K562 (cell line): ENCODE measurements around the gene PREX1. TPM values are rescaled to one million over a fixed set of nuclear protein-coding genes. Genes with fewer than 3 reads are reported as not detected.

Source experiments
- CHAMP1 ChIP-seq: fragments of 450-650 bp; IDR thresholded peaks from 2 replicates; pipeline ENCODE4 v1.6.1; 2016; ENCODE audit warnings: mild to moderate bottlenecking
- CTBP1 ChIP-seq: fragments of 450-650 bp; IDR thresholded peaks from 2 replicates; pipeline ENCODE4 v1.6.1; 2016; ENCODE audit warnings: borderline replicate concordance
- EGR1 ChIP-seq: fragments of 450-650 bp; conservative IDR thresholded peaks from 2 replicates; pipeline ENCODE4 v1.6.1; 2017; ENCODE audit warnings: mild to moderate bottlenecking
- EZH2 ChIP-seq: IDR thresholded peaks from 2 replicates; pipeline ENCODE4 v1.6.1; 2012; ENCODE audit warnings: low read depth, mild to moderate bottlenecking, inconsistent platforms, low read length, borderline replicate concordance
- HDAC8 ChIP-seq: fragments of 450-650 bp; IDR thresholded peaks from 2 replicates; pipeline ENCODE4 v1.6.1; 2016; ENCODE audit warnings: mild to moderate bottlenecking, missing genetic modification characterization, moderate library complexity, missing compliant biosample characterization
- JUNB ChIP-seq: fragments of 450-650 bp; formaldehyde crosslinking; conservative IDR thresholded peaks from 2 replicates; pipeline ENCODE4 v1.4.0; 2020; ENCODE audit warnings: mild to moderate bottlenecking
- KLF13 ChIP-seq: fragments of 450-650 bp; IDR thresholded peaks from 2 replicates; pipeline ENCODE4 v1.6.1; 2016; ENCODE audit warnings: missing genetic modification characterization, low read depth, mild to moderate bottlenecking, missing compliant biosample characterization, moderate library complexity, borderline replicate concordance
- KLF6 ChIP-seq: fragments of 250-450 bp; sonication (Bioruptor Pico); IDR thresholded peaks from 2 replicates; pipeline ENCODE4 v1.4.0; 2020; ENCODE audit warnings: mild to moderate bottlenecking, moderate library complexity, borderline replicate concordance
- MAFF ChIP-seq: IDR thresholded peaks from 2 replicates; pipeline ENCODE4 v1.6.1; 2012; ENCODE audit warnings: low read length, improper control_type of control experiment
- MTA3 ChIP-seq: fragments of 450-650 bp; formaldehyde crosslinking; IDR thresholded peaks from 2 replicates; pipeline ENCODE4 v1.6.1; 2017; ENCODE audit warnings: mild to moderate bottlenecking, borderline replicate concordance
- MTF1 ChIP-seq: fragments of 250-450 bp; sonication (Bioruptor Pico); IDR thresholded peaks from 2 replicates; pipeline ENCODE4 v1.9.0; 2021; ENCODE audit warnings: moderate library complexity, mild to moderate bottlenecking, inconsistent platforms, borderline replicate concordance
- NFYB ChIP-seq: IDR thresholded peaks from 2 replicates; pipeline ENCODE4 v1.6.1; 2011; ENCODE audit warnings: mild to moderate bottlenecking, moderate library complexity; ENCODE audit not compliant: insufficient read length; ENCODE audit errors: extremely low read depth
- PHF20 ChIP-seq: fragments of 450-650 bp; IDR thresholded peaks from 2 replicates; pipeline ENCODE4 v1.6.1; 2018; ENCODE audit not compliant: partially characterized antibody
- PURB ChIP-seq: sonication (generic); formaldehyde crosslinking; IDR thresholded peaks from 2 replicates; pipeline ENCODE4 v1.9.0; 2021; ENCODE audit warnings: low read depth, mild to moderate bottlenecking, missing genetic modification reagents
- RCOR1 ChIP-seq, 2 experiments: IDR thresholded peaks; 2 replicates each; pipeline ENCODE4 v1.6.1; 2012; ENCODE audit warnings: low read depth in 2 of 2, low read length in 2 of 2, borderline replicate concordance in 1 of 2, improper control_type of control experiment in 1 of 2
- RUNX1 ChIP-seq: sonication (generic); IDR thresholded peaks from 2 replicates; pipeline ENCODE4 v1.6.1; 2016; ENCODE audit warnings: antibody characterized with exemption, low read depth
- SLC30A9 ChIP-seq: fragments of 250-450 bp; sonication (Bioruptor Pico); IDR thresholded peaks from 2 replicates; pipeline ENCODE4 v1.8.0; 2022; ENCODE audit warnings: mild to moderate bottlenecking, moderate library complexity
- SUPT5H ChIP-seq: fragments of 450-650 bp; IDR thresholded peaks from 2 replicates; pipeline ENCODE4 v1.6.1; 2016
- TCF3 ChIP-seq: sonication (generic); formaldehyde crosslinking; IDR thresholded peaks from 2 replicates; pipeline ENCODE4 v1.4.0; 2020; ENCODE audit warnings: mild to moderate bottlenecking, missing genetic modification reagents
- TRIM24 ChIP-seq, 2 experiments: fragments of 450-650 bp; IDR thresholded peaks; 2 replicates each; pipeline ENCODE4 v1.6.1; 2016
- ZBTB8A ChIP-seq: fragments of 450-650 bp; IDR thresholded peaks from 2 replicates; pipeline ENCODE4 v1.6.1; 2018; ENCODE audit warnings: mild to moderate bottlenecking, moderate library complexity; ENCODE audit not compliant: partially characterized antibody
- ZFP36 ChIP-seq: fragments of 150-350 bp; IDR thresholded peaks from 2 replicates; pipeline ENCODE4 v1.6.1; 2018; ENCODE audit warnings: low read length, low read depth; ENCODE audit not compliant: partially characterized antibody
- ZNF143 ChIP-seq: sonication (generic); formaldehyde crosslinking; IDR thresholded peaks from 2 replicates; pipeline ENCODE4 v1.9.0; 2022; ENCODE audit warnings: mild to moderate bottlenecking, missing genetic modification reagents
- ZNF184 ChIP-seq: sonication (generic); formaldehyde crosslinking; IDR thresholded peaks from 2 replicates; pipeline ENCODE4 v1.5.0; 2020; ENCODE audit warnings: missing genetic modification reagents
- ZNF197 ChIP-seq: fragments of 200-800 bp; sonication (Bioruptor generic); IDR thresholded peaks from 2 replicates; pipeline ENCODE4 v1.6.1; 2016; ENCODE audit warnings: low read depth, missing genetic modification characterization, missing compliant biosample characterization
- ZNF274 ChIP-seq: IDR thresholded peaks from 2 replicates; pipeline ENCODE4 v1.6.1; 2011; ENCODE audit warnings: low read depth, mild to moderate bottlenecking, low read length, moderate library complexity, borderline replicate concordance
- ZNF589 ChIP-seq: fragments of 200-800 bp; sonication (Bioruptor generic); IDR thresholded peaks from 2 replicates; pipeline ENCODE4 v1.6.1; 2016; ENCODE audit warnings: low read depth, missing genetic modification characterization, missing compliant biosample characterization
- ZNF75A ChIP-seq: fragments of 450-650 bp; formaldehyde crosslinking; IDR thresholded peaks from 2 replicates; pipeline ENCODE4 v1.4.0; 2020; ENCODE audit warnings: mild to moderate bottlenecking
- polyA plus RNA-seq, 8 experiments: library from polyadenylated mRNA; depleted of rRNA in 4 of 8; stranded (reverse) in 5 of 8; unstranded in 3 of 8; fragments of >200 nt; fragmentation: Nextera tagmentation in 2 of 8; fragmentation: Illumina TruSeq in 1 of 8; extraction: Ambion mirVana in 2 of 8; extraction: Trizol in 1 of 8; gene quantifications; 2 replicates each; pipeline versions ENCODE4 v1.2.1 to v1.2.3, GENCODE V29; 2011 to 2014; ENCODE audit warnings: inconsistent platforms in 1 of 8, missing spikeins in 1 of 8
- total RNA-seq, 7 experiments: library from RNA; depleted of rRNA in 6 of 7; stranded (reverse); fragments of >200 nt in 6 of 7; fragmentation: Illumina TruSeq in 2 of 7; extraction: Trizol in 2 of 7; gene quantifications; 2 replicates each; pipeline versions ENCODE4 v1.2.1 to v1.2.3, GENCODE V29; 2011 to 2021; ENCODE audit warnings: low replicate concordance in 1 of 7
- TF ChIP-seq, protein P1 (sequence below): fragments of 200-400 bp; formaldehyde crosslinking; IDR thresholded peaks from 2 replicates; pipeline ENCODE4 v1.6.1; 2017; ENCODE audit warnings: mild to moderate bottlenecking, low read depth, low read length, moderate library complexity

Gene PREX1
- total and polyA plus RNA-seq, 9 of the 15 experiments (the other 6 are each of a cell fraction or from before 2014, with no cell fraction given) = 0.37 to 10.4 (median 4.8) TPM

DNA sequence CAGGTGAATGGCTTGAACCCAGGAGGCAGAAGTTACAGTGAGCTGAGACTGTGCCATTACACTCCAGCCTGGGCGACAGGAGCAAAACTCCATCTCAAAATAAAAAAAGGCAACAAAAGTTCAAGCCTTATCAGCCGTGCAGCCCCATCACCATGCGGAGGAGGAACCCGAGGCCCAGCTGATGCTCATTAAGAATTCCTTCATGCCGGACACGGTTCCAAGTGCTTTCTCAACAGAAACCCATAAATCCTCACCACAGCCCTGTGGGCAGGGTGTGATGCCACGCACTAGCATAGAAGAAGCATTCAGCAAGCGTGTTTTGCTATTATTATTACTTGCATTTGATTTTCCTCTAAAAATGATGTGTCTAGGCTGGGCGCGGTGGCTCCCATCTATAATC is 56.3 kb downstream of the PREX1 start (continued):
- TF ChIP-seq, protein P1, sequence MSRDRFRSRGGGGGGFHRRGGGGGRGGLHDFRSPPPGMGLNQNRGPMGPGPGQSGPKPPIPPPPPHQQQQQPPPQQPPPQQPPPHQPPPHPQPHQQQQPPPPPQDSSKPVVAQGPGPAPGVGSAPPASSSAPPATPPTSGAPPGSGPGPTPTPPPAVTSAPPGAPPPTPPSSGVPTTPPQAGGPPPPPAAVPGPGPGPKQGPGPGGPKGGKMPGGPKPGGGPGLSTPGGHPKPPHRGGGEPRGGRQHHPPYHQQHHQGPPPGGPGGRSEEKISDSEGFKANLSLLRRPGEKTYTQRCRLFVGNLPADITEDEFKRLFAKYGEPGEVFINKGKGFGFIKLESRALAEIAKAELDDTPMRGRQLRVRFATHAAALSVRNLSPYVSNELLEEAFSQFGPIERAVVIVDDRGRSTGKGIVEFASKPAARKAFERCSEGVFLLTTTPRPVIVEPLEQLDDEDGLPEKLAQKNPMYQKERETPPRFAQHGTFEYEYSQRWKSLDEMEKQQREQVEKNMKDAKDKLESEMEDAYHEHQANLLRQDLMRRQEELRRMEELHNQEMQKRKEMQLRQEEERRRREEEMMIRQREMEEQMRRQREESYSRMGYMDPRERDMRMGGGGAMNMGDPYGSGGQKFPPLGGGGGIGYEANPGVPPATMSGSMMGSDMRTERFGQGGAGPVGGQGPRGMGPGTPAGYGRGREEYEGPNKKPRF = no peak
- no peak for TF ChIP-seq NFYB
- peak; percentile 13 for TF ChIP-seq ZFP36
- TF ChIP-seq MTA3 = no peak
- TF ChIP-seq PURB (CRISPR knock-in tag) = no peak
- TF ChIP-seq SLC30A9 = no peak
- no peak for TF ChIP-seq HDAC8
- no peak for TF ChIP-seq ZNF274
- peak; percentile 73; the same call in 1 of the 2 replicates for TF ChIP-seq CTBP1
- TF ChIP-seq EGR1 = peak; percentile 24; the same call in 1 of the 2 replicates
- TF ChIP-seq ZNF143 (CRISPR knock-in tag) = no peak
- TF ChIP-seq ZNF589 = peak; percentile 84
- peak in 1 of 2 experiments; percentile 70; a peak in 3 of 4 replicates for TF ChIP-seq RCOR1 (IDR thresholded peaks at IDR 0.05; ENCODE audit: borderline replicate concordance in 1 of 2, low read depth in 2 of 2, low read length in 2 of 2)
- TF ChIP-seq JUNB (CRISPR knock-in tag) = no peak
- TF ChIP-seq MTF1 = no peak
- TF ChIP-seq TRIM24 (IDR thresholded peaks at IDR 0.05) = 0 out of 4 replicates have a peak, but pooled peaks of 1 of the 2 experiments have one; percentile 23
- TF ChIP-seq PHF20 = no peak
- no peak for TF ChIP-seq SUPT5H
- no peak for TF ChIP-seq RUNX1
- TF ChIP-seq KLF13 = no peak
- no peak for TF ChIP-seq CHAMP1
- no peak for TF ChIP-seq ZNF197 (CRISPR knock-in tag)
- no peak for TF ChIP-seq MAFF
- no peak for TF ChIP-seq ZNF184 (CRISPR knock-in tag)
- no peak for TF ChIP-seq ZBTB8A
- TF ChIP-seq ZNF75A (CRISPR knock-in tag) = no peak
- peak; percentile 78 for TF ChIP-seq TCF3 (CRISPR knock-in tag)
- no peak for TF ChIP-seq EZH2
- TF ChIP-seq KLF6 (CRISPR knock-in tag) = no peak
